ENCODE results near the gene NEK1. TPM values are rescaled to one million over a fixed set of nuclear protein-coding genes. Genes with fewer than 3 reads are reported as not detected.

NEK1 gene
- 10 to 100 TPM; 15.7 to 16.7 TPM for total RNA-seq

- Mint-ChIP-seq H3K27me3 (ENCODE audit: low read depth) (no peaks in the 10 kb centered on the region), H3K36me3 (ENCODE audit: low read depth) (peaks cover 7% of the 10 kb centered on the region), H3K9me3 (ENCODE audit: insufficient read depth) (no peaks in the 10 kb centered on the region), H3K4me3 (peak within 1 kb of the TSS; percentile 97), H3K4me1 (ENCODE audit: low read depth) (peaks cover 43% of the 10 kb centered on the region), H3K27ac (peak within 1 kb of the TSS; percentile 99)
- ChIA-PET POLR2A (interaction anchor here (0.6 to 2.5 kb wide), 5 partner anchors 9 to 1328 kb away, joined by 3 to 20 read pairs (median 5); partner anchors contain the start of genes CLCN3 and MFAP3L), CTCF (interaction anchor here (0.9 to 4.7 kb wide), 28 partner anchors 8 to 602 kb away, joined by 3 to 40 read pairs (median 5); partner anchors contain the start of gene CBR4)
- ATAC-seq = peak; percentile 93
- DNase-seq = peak; percentile 92
Observed at GRCh38 chr4:169611991-169612870, at the start of gene NEK1. NEK1 (minus strand) TSS chr4:169612583; CDS start chr4:169602630, 9,953 bp downstream.

- POLR2A ChIA-PET = no interaction called here
Observed at GRCh38 chr4:169661761-169662160, 49.4 kb upstream of the NEK1 start.

GRCh38 chr4:169660929-169661328 lies 48.5 kb upstream of the NEK1 start:
- Mint-ChIP-seq H3K9me3 (ENCODE audit: insufficient read depth) (no peaks in the 10 kb centered on the region), H3K36me3 (ENCODE audit: low read depth) (peaks cover 4% of the 10 kb centered on the region), H3K4me1 (ENCODE audit: low read depth) (peaks cover 26% of the 10 kb centered on the region), H3K27me3 (ENCODE audit: low read depth) (no peaks in the 10 kb centered on the region), H3K4me3 (no peak overlapping the region), H3K27ac (no peak overlapping the region)
- CTCF ChIA-PET = interaction anchor here (2.2 to 7.4 kb wide), 2 partner anchors 40 to 48 kb away, joined by 13 to 40 read pairs; partner anchors contain the start of genes CLCN3 and NEK1
- DNase-seq = no peak
- POLR2A ChIA-PET = interaction anchor here (0.8 to 2.9 kb wide), 4 partner anchors 34 to 51 kb away, joined by 4 to 25 read pairs (median 12); partner anchors contain the start of genes CLCN3 and NEK1
- ATAC-seq = no peak

More at GRCh38 chr4:169661761-169662160, 49.4 kb upstream of the NEK1 start:
- no peak for ATAC-seq
- Mint-ChIP-seq H3K4me3 (no peak overlapping the region), H3K4me1 (ENCODE audit: low read depth) (peaks cover 26% of the 10 kb centered on the region), H3K27ac (no peak overlapping the region), H3K9me3 (ENCODE audit: insufficient read depth) (peaks cover 3% of the 10 kb centered on the region), H3K27me3 (ENCODE audit: low read depth) (no peaks in the 10 kb centered on the region), H3K36me3 (ENCODE audit: low read depth) (peaks cover 10% of the 10 kb centered on the region)
- no peak for DNase-seq
- CTCF ChIA-PET = interaction anchor here (2.2 to 7.4 kb wide), 2 partner anchors 41 to 49 kb away, joined by 13 to 40 read pairs; partner anchors contain the start of genes CLCN3 and NEK1

- H3K4me3 Mint-ChIP-seq = peak overlapping the region; percentile 73
- ATAC-seq (peak; percentile 99), DNase-seq (peak; percentile 84)
- CTCF ChIA-PET = interaction anchor here (1.0 to 7.4 kb wide), 8 partner anchors 11 to 47 kb away, joined by 4 to 40 read pairs (median 4); partner anchors contain the start of gene NEK1
- H3K36me3 Mint-ChIP-seq (ENCODE audit: low read depth) = no peaks in the 10 kb centered on the region
- H3K27ac Mint-ChIP-seq = peak overlapping the region; percentile 86
- POLR2A ChIA-PET = interaction anchor here (0.6 to 2.9 kb wide), 8 partner anchors 33 to 601 kb away, joined by 3 to 25 read pairs (median 4); partner anchors contain the start of genes CLCN3 and NEK1
- no peaks in the 10 kb centered on the region for H3K27me3 Mint-ChIP-seq (ENCODE audit: low read depth)
- H3K9me3 Mint-ChIP-seq (ENCODE audit: insufficient read depth) = no peaks in the 10 kb centered on the region
- peaks cover 18% of the 10 kb centered on the region for H3K4me1 Mint-ChIP-seq (ENCODE audit: low read depth)
Observed at GRCh38 chr4:169659716-169660670, 47.6 kb upstream of the NEK1 start.

GRCh38 chr4:169658975-169659715 lies 46.8 kb upstream of the NEK1 start:
- ATAC-seq (no peak), DNase-seq (no peak)
- Mint-ChIP-seq H3K4me1 (ENCODE audit: low read depth) (peaks cover 14% of the 10 kb centered on the region), H3K9me3 (ENCODE audit: insufficient read depth) (no peaks in the 10 kb centered on the region), H3K27ac (no peak overlapping the region), H3K4me3 (no peak overlapping the region), H3K27me3 (ENCODE audit: low read depth) (no peaks in the 10 kb centered on the region), H3K36me3 (ENCODE audit: low read depth) (no peaks in the 10 kb centered on the region)
- CTCF ChIA-PET = interaction anchor here (1.2 to 7.4 kb wide), 7 partner anchors 10 to 47 kb away, joined by 4 to 40 read pairs (median 5); partner anchors contain the start of gene NEK1
- POLR2A ChIA-PET = interaction anchor here (0.6 to 2.9 kb wide), 6 partner anchors 9 to 54 kb away, joined by 3 to 25 read pairs (median 4); partner anchors contain the start of genes CLCN3 and NEK1

GRCh38 chr4:169658196-169658595 lies 45.8 kb upstream of the NEK1 start:
- no peaks in the 10 kb centered on the region for H3K27me3 Mint-ChIP-seq (ENCODE audit: low read depth)
- no peaks in the 10 kb centered on the region for H3K9me3 Mint-ChIP-seq (ENCODE audit: insufficient read depth)
- no peak overlapping the region for H3K27ac Mint-ChIP-seq
- peaks cover 14% of the 10 kb centered on the region for H3K4me1 Mint-ChIP-seq (ENCODE audit: low read depth)
- ATAC-seq (no peak), DNase-seq (no peak)
- CTCF ChIA-PET = interaction anchor here (2.2 to 7.4 kb wide), 3 partner anchors 9 to 46 kb away, joined by 10 to 40 read pairs (median 11); partner anchors contain the start of gene NEK1
- POLR2A ChIA-PET = interaction anchor here (0.6 to 2.9 kb wide), 2 partner anchors 8 to 38 kb away, joined by 3 to 25 read pairs; partner anchors contain the start of gene CLCN3
- no peak overlapping the region for H3K4me3 Mint-ChIP-seq
- no peaks in the 10 kb centered on the region for H3K36me3 Mint-ChIP-seq (ENCODE audit: low read depth)

- H3K4me3 Mint-ChIP-seq = no peak overlapping the region
Observed at GRCh38 chr4:169657470-169658107, 45.2 kb upstream of the NEK1 start.

GRCh38 chr4:169655401-169655800 lies 43.0 kb upstream of the NEK1 start:
- ChIA-PET POLR2A (no interaction called here), CTCF (interaction anchor here (0.6 to 7.4 kb wide), 3 partner anchors 16 to 43 kb away, joined by 3 to 40 read pairs (median 4); partner anchors contain the start of gene NEK1)
- H3K36me3 Mint-ChIP-seq (ENCODE audit: low read depth) = peaks cover 3% of the 10 kb centered on the region

More at GRCh38 chr4:169657470-169658107, 45.2 kb upstream of the NEK1 start:
- POLR2A ChIA-PET = interaction anchor here (0.6 to 2.9 kb wide), 2 partner anchors 37 kb away, joined by 3 to 25 read pairs; partner anchors contain the start of gene CLCN3
- CTCF ChIA-PET = interaction anchor here (7.4 kb wide), 1 partner anchor 45 kb away, joined by 40 read pairs; the partner anchor contains the start of gene NEK1
- H3K27me3 Mint-ChIP-seq (ENCODE audit: low read depth) = no peaks in the 10 kb centered on the region
- peaks cover 3% of the 10 kb centered on the region for H3K36me3 Mint-ChIP-seq (ENCODE audit: low read depth)
- DNase-seq = no peak
- no peaks in the 10 kb centered on the region for H3K9me3 Mint-ChIP-seq (ENCODE audit: insufficient read depth)
- no peak overlapping the region for H3K27ac Mint-ChIP-seq
- H3K4me1 Mint-ChIP-seq (ENCODE audit: low read depth) = peaks cover 14% of the 10 kb centered on the region
- no peak for ATAC-seq

GRCh38 chr4:169652535-169652934 lies 40.2 kb upstream of the NEK1 start:
- no peak overlapping the region for H3K27ac Mint-ChIP-seq
- peaks cover 2% of the 10 kb centered on the region for H3K4me1 Mint-ChIP-seq (ENCODE audit: low read depth)
- ChIA-PET CTCF (interaction anchor here (0.8 kb wide), 1 partner anchor 33 kb away, joined by 3 read pairs; the partner anchor contains the start of gene CLCN3), POLR2A (no interaction called here)
- no peak overlapping the region for H3K4me3 Mint-ChIP-seq
- H3K27me3 Mint-ChIP-seq (ENCODE audit: low read depth) = no peaks in the 10 kb centered on the region
- peaks cover 4% of the 10 kb centered on the region for H3K36me3 Mint-ChIP-seq (ENCODE audit: low read depth)
- no peaks in the 10 kb centered on the region for H3K9me3 Mint-ChIP-seq (ENCODE audit: insufficient read depth)
- DNase-seq (no peak), ATAC-seq (no peak)

More at GRCh38 chr4:169655401-169655800, 43.0 kb upstream of the NEK1 start:
- Mint-ChIP-seq H3K9me3 (ENCODE audit: insufficient read depth) (no peaks in the 10 kb centered on the region), H3K4me1 (ENCODE audit: low read depth) (peaks cover 14% of the 10 kb centered on the region), H3K27ac (no peak overlapping the region), H3K27me3 (ENCODE audit: low read depth) (no peaks in the 10 kb centered on the region), H3K4me3 (no peak overlapping the region)
- no peak for DNase-seq
- no peak for ATAC-seq
